GM18870 (cell line): ENCODE data around the gene DGKQ.
"Not testable (repeated sequence)": the region's sequence is repeated elsewhere in the genome, so short reads cannot be mapped to it uniquely, and the experiment has no call there.

Experiments
- ATAC-seq: cut with Tn5 transposase; IDR thresholded peaks from one replicate; pipeline ENCODE4 v1.9.1; 2021; ENCODE audit warnings: moderate library complexity; ENCODE audit not compliant: unreplicated experiment

The DGKQ gene

DNA sequence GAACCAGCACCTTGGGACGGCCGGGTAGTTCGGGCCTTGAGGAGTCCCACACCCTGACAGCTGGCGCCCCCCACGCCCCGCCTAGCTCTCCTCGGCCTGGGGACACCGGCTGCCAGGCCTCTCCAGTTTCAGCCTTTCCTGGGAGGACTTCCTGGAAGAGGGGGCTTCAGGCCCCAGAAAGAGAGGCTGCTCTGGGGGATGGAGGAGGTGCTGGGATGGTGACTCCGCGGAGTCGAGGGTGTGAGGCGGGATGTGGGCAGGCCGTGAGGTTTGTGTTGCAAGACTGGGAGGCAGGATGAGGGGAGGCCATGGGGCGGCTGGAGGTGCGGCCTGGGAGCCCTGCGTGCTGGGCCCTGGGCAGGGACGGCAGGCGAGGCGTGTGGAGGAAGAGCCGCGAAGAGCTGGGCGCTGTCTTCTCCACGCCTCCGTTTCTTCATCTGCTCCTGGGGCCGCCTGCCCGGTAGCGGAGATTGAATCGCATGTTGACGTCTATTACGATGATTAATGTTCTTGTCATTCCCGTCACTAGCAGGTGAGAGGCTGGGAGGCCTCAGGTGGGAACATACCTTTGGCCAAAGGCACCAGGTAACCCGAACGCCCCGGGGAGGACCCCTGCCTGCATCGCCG is 37.1 kb upstream of the DGKQ start:
- no peak for ATAC-seq

GRCh38 chr4:1009542-1010394 is 36.4 kb upstream of the DGKQ start:
- ATAC-seq: no peak

DNA sequence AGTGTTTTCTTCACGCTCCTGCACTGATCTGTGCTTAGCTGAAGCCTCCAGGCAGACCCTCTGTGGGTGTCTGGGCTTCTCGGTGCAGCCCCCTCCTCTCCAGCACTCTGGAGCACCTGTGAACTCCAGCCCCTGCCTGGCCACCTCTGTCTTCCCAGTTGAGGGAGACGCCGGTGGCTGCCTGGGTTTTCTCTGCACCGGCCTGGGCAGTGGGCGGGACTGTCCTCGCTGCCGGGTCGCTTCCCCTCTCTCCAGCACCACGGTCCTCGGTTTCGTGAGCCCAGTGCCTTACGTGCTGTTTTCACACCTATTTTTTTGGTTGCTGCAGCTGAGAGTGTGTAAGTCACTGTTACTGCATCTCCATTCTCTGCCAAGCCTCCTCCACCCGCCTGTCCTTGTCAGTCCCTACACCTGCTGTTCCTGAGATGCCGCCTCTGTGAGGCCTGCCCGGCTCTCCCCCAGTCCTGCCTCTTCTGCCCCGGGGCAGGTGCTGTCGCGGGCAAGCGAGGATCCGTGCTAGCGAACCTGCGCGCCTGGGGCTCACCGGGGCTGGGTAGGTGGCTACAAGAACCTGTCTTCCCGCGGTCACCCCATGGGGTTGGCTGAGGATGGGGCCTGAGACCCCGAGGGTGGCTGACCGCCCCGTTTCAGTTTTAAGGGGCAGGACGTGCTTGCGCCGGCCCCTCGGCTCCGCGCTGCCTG is 35.6 kb upstream of the DGKQ start:
- ATAC-seq: no peak

- ATAC-seq: no peak
These were observed 33.5 kb upstream of the DGKQ start for GRCh38 chr4:1006856-1007255.

GRCh38 chr4:1004557-1005485 is 31.5 kb upstream of the DGKQ start:
- no peak for ATAC-seq

- ATAC-seq: no peak
These were observed 30.7 kb upstream of the DGKQ start for GRCh38 chr4:1004071-1004418.

GRCh38 chr4:1003271-1004070 is 30.1 kb upstream of the DGKQ start:
- no peak for ATAC-seq

- ATAC-seq: no peak
These were observed 29.4 kb upstream of the DGKQ start for GRCh38 chr4:1002631-1003251.

GRCh38 chr4:1002131-1002630 is 28.8 kb upstream of the DGKQ start:
- ATAC-seq: no peak

DNA sequence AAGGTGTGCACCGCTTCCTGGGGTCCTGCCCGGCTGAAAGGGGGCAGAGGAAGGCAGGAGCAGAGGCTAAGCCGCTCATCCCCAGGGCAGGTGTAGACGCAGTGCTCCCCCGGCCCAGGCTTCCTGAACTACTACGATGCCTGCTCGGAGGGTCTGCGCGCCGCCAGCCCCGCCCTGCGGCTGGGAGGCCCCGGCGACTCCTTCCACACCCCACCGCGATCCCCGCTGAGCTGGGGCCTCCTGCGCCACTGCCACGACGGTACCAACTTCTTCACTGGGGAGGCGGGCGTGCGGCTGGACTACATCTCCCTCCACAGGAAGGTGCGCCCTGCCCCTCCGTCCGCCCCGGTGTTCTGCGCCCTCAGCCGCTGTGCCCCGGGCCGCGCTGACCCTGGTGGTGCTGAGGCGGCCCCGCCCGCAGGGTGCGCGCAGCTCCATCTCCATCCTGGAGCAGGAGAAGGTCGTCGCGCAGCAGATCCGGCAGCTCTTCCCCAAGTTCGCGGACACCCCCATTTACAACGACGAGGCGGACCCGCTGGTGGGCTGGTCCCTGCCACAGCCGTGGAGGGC is 28.3 kb upstream of the DGKQ start:
- ATAC-seq: no peak

DNA sequence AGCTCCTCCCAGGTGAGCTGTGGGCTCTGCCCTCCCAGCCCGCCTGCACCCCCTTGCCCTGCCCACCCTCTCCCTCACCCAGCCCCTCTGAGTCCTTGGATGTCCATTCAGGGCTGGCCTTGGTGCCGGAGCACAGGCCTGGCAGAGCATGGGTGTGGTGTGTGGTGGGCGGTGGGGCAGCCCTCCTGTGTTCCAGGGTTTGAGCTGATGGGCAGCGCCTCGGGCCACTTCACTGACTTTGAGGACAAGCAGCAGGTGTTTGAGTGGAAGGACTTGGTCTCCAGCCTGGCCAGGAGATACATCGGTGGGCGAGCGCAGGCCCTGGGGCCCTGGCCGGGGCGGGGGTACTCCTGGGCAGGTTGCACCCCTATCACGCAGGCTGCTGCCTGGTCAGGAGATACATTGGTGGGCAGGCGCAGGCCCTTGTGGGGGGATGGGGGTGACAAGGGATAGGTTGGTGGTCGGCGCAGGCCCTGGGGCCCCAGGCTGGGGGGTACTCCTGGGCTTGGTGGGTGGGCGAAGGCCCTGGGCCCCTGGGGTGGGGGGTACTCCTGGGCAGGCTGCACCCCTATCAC is 27.4 kb upstream of the DGKQ start:
- ATAC-seq: no peak

GRCh38 chr4:999882-1000425 is 26.6 kb upstream of the DGKQ start:
- no peak for ATAC-seq

- not testable (repeated sequence) for ATAC-seq
These were observed 26.0 kb upstream of the DGKQ start for GRCh38 chr4:999240-999863.

DNA sequence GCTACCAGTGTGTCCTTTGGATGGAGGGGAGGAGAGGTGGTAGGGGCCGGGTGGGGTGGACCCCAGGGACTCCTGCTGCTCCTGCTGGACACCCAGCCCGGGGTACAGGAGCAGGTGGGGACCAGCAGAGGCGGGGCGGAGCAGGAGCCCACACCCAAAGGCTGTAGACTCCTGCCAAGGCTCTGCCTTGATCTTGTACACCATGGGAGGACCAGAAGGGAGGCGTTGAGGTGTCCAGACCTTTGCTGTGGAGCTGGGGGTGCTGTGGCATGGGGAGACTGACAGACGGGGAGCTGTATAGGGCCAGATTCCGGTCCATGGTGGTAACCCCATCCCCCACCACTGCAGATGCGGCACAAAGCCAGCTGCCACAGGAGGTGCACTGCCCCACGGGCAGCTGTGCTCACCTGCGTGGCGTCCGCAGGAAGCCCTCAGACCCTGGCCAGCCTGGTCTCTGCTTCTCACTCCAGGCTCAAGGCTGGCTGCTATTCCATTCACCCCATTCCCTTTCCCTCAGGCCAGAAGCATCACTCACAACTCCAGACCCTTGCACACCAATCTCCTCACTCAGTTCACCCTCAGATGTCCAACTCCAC is 24.8 kb upstream of the DGKQ start:
- no peak for ATAC-seq

- ATAC-seq: no peak
These were observed 24.2 kb upstream of the DGKQ start for GRCh38 chr4:997375-998071.

DNA sequence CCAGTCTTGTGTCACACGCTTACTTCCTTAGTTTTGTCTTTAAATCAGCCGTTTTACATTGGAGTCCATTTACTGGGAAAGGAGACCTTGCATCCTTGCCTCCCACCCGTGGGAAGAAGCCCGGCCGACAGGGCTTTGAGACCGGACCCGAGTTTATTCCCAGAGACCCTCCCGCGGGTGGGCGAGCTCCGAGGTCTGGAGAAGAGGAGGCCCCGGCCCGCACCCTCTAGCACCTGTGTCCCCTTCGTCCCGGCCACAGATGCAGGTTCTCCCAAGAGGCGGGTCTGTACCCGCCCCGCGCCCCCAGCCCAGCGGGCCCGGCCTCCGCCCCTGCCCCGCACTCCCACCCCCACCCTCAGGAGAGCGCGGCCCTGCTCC is 23.6 kb upstream of the DGKQ start:
- ATAC-seq: no peak
